MM.1S (cell line): ENCODE measurements around the gene TFDP1.
"Not testable (repeated sequence)": the region's sequence is repeated elsewhere in the genome, so short reads cannot be mapped to it uniquely, and the experiment has no call there.

Experiments used
- DNase-seq: peaks from one replicate; pipeline ENCODE4 v3.0.0-alpha.2; 2015
- H2AFZ ChIP-seq: fragments of 300-600 bp; sonication (generic); 2 replicates; pipeline ENCODE4 v1.6.0; 2016; ENCODE audit warnings: antibody characterized with exemption, low read length
- H3F3A ChIP-seq: fragments of 300-600 bp; sonication (generic); 2 replicates; pipeline ENCODE4 v1.6.1; 2016; ENCODE audit warnings: mild to moderate bottlenecking, antibody characterized with exemption, low read length, moderate library complexity, mixed read lengths; ENCODE audit not compliant: insufficient read depth
- H3K27ac ChIP-seq: fragments of 300-600 bp; sonication (generic); 2 replicates; pipeline ENCODE4 v1.5.1; 2016; ENCODE audit warnings: mild to moderate bottlenecking, low read length
- H3K27me3 ChIP-seq: fragments of 300-600 bp; sonication (generic); replicated peaks from 2 replicates; pipeline ENCODE4 v1.6.0; 2016; ENCODE audit warnings: low read length; ENCODE audit not compliant: insufficient read depth
- H3K36me3 ChIP-seq: fragments of 300-600 bp; sonication (generic); replicated peaks from 2 replicates; pipeline ENCODE4 v1.6.1; 2016; ENCODE audit warnings: mild to moderate bottlenecking, low read length, mixed read lengths; ENCODE audit not compliant: insufficient read depth
- H3K4me1 ChIP-seq: fragments of 300-600 bp; sonication (generic); 2 replicates; pipeline ENCODE4 v1.6.1; 2016; ENCODE audit warnings: low read length, mixed read lengths
- H3K4me2 ChIP-seq: fragments of 300-600 bp; sonication (generic); 2 replicates; pipeline ENCODE4 v1.6.0; 2016; ENCODE audit warnings: low read depth, low read length
- H3K4me3 ChIP-seq: fragments of 300-600 bp; sonication (generic); 2 replicates; pipeline ENCODE4 v1.5.1; 2016; ENCODE audit warnings: low read length, mixed read lengths
- H3K79me2 ChIP-seq: fragments of 300-600 bp; sonication (generic); 2 replicates; pipeline ENCODE4 v1.6.1; 2016; ENCODE audit warnings: mixed run types, low read length, mixed read lengths
- H3K9ac ChIP-seq: fragments of 300-600 bp; sonication (generic); 2 replicates; pipeline ENCODE4 v1.6.1; 2016; ENCODE audit warnings: low read length, mixed read lengths
- H3K9me2 ChIP-seq: fragments of 300-600 bp; sonication (generic); replicated peaks from 2 replicates; pipeline ENCODE4 v1.6.1; 2016; ENCODE audit warnings: mild to moderate bottlenecking, low read length, mixed read lengths; ENCODE audit not compliant: insufficient read depth
- H3K9me3 ChIP-seq: fragments of 300-600 bp; sonication (generic); replicated peaks from 2 replicates; pipeline ENCODE4 v1.6.1; 2016; ENCODE audit warnings: mild to moderate bottlenecking, low read length, mixed read lengths; ENCODE audit not compliant: insufficient read depth
- H4K20me1 ChIP-seq: fragments of 300-600 bp; sonication (generic); 2 replicates; pipeline ENCODE4 v1.6.1; 2016; ENCODE audit warnings: mild to moderate bottlenecking, low read length, moderate library complexity, mixed read lengths; ENCODE audit not compliant: insufficient read depth
- CTCF ChIP-seq: fragments of 300-600 bp; sonication (generic); IDR thresholded peaks from 2 replicates; pipeline ENCODE4 v1.5.1; 2016; ENCODE audit warnings: antibody characterized with exemption, low read length, mixed read lengths
- EZH2 ChIP-seq: fragments of 300-600 bp; sonication (generic); optimal IDR thresholded peaks from 2 replicates; pipeline ENCODE3; 2017; ENCODE audit warnings: low read depth, mild to moderate bottlenecking, antibody characterized with exemption, low read length, mixed read lengths
- EZH2phosphoT487 ChIP-seq: fragments of 300-600 bp; sonication (generic); IDR thresholded peaks from 2 replicates; pipeline ENCODE4 v1.6.1; 2018; ENCODE audit warnings: antibody characterized with exemption, low read length

Gene TFDP1

DNA sequence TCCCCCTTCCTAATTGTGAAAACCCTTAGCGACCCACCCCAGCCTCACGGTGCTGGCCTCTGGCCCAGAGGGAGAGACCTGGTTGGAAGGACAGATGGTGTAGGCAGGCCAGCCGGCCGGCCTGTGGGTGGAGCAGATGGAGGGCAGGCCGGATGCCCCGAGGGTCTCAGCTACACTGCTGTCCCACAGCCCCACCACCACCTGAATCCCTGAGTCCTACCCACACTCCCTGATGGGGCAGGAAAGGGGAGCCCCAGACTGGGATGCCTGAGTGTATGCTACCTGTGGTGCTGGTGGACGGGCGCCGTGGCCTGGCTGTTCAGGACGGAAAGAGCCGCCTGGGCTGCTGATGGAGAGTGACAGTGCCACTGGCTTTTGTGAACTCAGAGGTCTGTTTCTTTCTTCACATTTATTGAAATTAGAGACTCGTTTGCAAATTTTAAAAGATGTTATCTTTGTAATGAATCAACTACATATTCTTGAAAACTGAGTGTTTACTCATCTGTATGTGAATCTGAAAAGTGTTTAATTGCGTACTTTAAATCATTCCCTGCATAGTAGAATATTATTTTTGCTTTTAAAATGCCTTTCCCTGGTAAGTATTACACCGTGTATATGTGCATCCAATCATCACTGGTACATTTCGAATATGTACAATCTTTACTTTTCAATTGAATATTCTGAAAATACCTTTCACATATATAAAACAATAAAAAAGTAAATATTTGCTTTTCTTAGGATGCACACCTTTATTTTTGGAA is 35.7 kb downstream of the TFDP1 start:
- Histone ChIP-seq H3K79me2 (peaks cover 88% of the 10 kb centered on the region), H3K4me2 (no peak overlapping the region), H3K9me2 (no peaks in the 10 kb centered on the region), H3K4me3 (no peak overlapping the region), H2AFZ (no peak overlapping the region), H3K4me1 (no peaks in the 10 kb centered on the region), H3F3A (no peaks in the 10 kb centered on the region), H3K36me3 (peaks cover 15% of the 10 kb centered on the region), H3K27ac (no peak overlapping the region), H3K27me3 (no peaks in the 10 kb centered on the region), H3K9me3 (no peaks in the 10 kb centered on the region), H3K9ac (no peak overlapping the region), H4K20me1 (no peaks in the 10 kb centered on the region; the same call in 1 of the 2 replicates)
- TF ChIP-seq CTCF (no peak), EZH2 (no peak), EZH2phosphoT487 (no peak)
- DNase-seq, result no peak

DNA sequence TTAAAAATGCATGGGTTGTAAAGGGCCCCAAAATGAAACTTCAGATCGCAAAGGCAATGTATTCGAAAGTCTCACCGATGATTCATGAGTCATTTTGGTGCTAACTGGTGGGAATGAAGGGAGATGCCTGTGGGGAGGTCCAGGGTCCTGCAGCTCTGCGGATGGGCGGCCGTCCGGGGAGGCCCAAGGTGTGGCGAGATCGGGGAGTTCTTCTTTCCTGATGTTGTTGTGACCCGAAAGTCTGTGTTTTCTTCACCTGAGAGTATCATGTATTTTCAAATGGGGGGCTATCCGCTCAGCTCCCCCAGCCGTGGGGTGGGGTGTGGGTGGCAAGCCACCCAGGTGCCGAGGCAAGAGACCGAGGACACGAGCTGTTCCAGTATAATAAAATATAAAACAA is 36.5 kb downstream of the TFDP1 start:
- Histone ChIP-seq H3K27me3 (no peaks in the 10 kb centered on the region), H3K9ac (no peak overlapping the region), H3K4me2 (no peak overlapping the region), H4K20me1 (no peaks in the 10 kb centered on the region; the same call in 1 of the 2 replicates), H3K9me3 (no peaks in the 10 kb centered on the region), H3K27ac (no peak overlapping the region), H2AFZ (no peak overlapping the region), H3K4me1 (no peaks in the 10 kb centered on the region), H3F3A (no peaks in the 10 kb centered on the region), H3K9me2 (no peaks in the 10 kb centered on the region), H3K4me3 (no peak overlapping the region), H3K79me2 (peaks cover 85% of the 10 kb centered on the region), H3K36me3 (peaks cover 15% of the 10 kb centered on the region)
- TF ChIP-seq EZH2 (no peak), CTCF (no peak), EZH2phosphoT487 (no peak)
- DNase-seq, result no peak

DNA sequence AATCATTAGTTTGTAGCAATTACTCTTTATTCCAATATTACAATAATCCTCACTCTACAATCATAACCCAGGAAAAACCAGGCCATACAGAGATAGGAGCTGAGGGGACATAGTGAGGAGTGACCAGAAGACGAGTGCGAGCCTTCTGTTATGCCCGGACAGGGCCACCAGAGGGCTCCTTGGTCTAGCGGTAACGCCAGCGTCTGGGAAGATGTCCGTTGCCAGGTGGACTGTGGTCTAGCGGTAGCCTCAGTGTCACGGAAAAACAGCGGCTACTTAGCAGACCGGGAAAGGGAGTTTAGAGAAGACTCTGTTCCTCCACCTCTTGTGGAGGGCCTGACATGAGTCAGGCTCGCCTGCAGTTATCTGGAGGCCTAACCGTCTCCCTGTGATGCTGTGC is 36.9 kb downstream of the TFDP1 start:
- H3K9ac ChIP-seq, H2AFZ ChIP-seq, H3K4me3 ChIP-seq, H3K9me2 ChIP-seq, H4K20me1 ChIP-seq, H3K4me2 ChIP-seq, H3K9me3 ChIP-seq, H3F3A ChIP-seq, H3K4me1 ChIP-seq, DNase-seq, H3K27me3 ChIP-seq, H3K27ac ChIP-seq: not testable (repeated sequence)
- Histone ChIP-seq H3K79me2 (peaks cover 85% of the 10 kb centered on the region), H3K36me3 (peaks cover 16% of the 10 kb centered on the region)

GRCh38 chr13:113621986-113622550 is 37.5 kb downstream of the TFDP1 start:
- H3K27me3 ChIP-seq, H3K9me3 ChIP-seq, H3K27ac ChIP-seq, H3K9me2 ChIP-seq, H3K4me2 ChIP-seq, H2AFZ ChIP-seq, DNase-seq, H4K20me1 ChIP-seq, H3K4me1 ChIP-seq, H3F3A ChIP-seq, H3K9ac ChIP-seq, H3K4me3 ChIP-seq: not testable (repeated sequence)
- peaks cover 21% of the 10 kb centered on the region for H3K36me3 ChIP-seq
- peaks cover 85% of the 10 kb centered on the region for H3K79me2 ChIP-seq
